Activated CD4-positive, alpha-beta T cell treated with anti-CD3 and anti-CD28 coated beads, Interleukin-2, Interleukin-4, amounts not matched to agents 100 ng/mL and 50 ng/mL, durations not matched to agents 16 hours and 8 hours (primary cell): Measurements from ENCODE around the gene PIH1D1.

Source experiments
- DNase-seq: peaks from one replicate; pipeline ENCODE4 v3.0.0-alpha.2; 2020; ENCODE audit warnings: low spot score

The PIH1D1 gene

DNA sequence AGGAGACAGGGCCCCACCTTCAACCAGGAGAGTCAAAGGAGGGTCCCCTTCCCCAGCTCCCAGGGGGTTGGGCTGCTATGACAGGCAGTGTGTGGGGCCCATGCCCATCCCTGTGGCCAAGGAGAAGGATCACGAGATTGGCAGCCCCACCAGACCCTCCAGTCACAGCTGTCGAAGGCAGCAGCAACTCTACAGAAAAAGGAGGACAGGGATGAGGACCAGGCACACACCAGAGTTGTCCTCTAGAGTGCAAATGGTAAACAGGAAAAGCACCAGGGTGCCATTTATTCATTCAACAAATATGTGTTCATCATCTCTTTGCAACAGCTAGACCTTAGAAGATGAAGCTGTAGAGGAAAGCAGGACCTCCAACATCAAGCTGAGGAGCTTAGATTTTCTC, 32.4 kb downstream of the PIH1D1 start:
- DNase-seq, result no peak

DNA sequence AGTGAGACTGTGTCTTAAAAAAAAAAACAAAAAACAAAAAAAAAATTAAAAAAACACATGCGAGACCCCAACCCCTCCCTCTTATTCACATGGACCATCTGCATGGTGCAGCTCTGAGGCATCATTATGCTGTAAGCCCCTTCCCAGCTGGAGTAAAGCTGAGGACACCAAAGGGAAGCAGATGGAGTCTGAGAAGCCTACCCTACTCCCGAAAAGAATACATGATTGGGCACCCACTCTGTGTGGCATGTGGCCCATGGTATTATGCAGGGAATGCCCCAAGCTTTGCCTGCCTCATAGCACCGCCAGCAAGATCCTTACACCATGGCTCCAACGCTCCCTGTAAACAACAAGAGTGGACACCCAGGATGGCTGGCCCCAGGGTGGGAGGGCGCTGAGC, 33.1 kb downstream of the PIH1D1 start:
- no peak for DNase-seq

- no peak for DNase-seq
Observed at GRCh38 chr19:49417088-49417487, 34.5 kb downstream of the PIH1D1 start.

DNA sequence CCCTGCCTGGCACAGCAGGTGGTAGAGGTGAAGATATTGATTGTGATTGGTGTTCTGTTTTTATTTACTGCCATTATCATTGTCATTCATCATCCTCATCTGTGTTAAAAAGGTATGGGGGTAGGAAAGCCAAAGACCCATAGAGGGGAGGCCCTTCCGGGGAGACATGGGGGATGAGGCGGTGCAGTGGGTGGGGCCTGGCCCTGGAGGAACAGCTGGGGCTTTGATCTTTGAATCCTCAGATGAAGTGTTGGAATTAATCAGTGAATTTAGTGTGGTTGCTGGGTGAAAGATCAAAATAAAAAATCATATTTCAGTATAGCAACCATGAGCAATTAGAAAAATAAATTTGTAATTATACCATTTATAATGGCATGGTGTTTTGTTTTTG, 35.8 kb downstream of the PIH1D1 start:
- DNase-seq, result no peak

DNA sequence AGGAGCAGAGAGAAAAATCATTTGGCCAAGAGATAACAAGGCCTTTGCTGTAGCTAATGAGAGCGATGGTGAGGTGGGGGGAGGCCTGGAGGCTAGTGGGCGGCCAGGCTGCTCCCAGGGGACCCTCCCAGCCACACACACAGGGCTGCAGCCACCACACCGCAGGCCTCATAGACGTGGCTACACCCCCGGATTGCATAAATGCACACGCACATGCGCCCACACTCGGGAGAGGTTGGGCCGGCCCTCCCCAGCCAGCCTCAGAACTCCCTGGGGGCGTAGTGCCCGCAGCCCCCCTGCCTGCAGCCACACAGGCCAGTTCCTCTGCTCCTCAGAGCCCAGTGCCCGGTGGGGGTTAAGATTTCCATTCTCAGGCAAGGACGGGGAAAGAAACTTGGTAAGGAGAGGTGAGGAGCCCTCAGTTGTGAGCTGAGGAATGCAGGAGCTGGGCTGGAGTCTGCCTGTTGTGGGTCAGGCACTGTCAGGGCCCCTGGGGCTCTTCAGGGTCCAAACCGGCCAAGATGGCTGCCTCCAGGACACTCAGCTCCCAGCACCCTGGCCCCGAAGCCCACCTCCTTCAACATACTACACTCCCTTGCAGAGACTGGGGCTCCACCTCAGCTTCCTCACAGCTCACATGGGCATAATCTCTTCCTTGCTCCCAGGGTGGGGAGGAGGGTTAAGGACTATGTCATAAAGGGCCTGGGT, 36.4 kb downstream of the PIH1D1 start:
- no peak for DNase-seq

DNA sequence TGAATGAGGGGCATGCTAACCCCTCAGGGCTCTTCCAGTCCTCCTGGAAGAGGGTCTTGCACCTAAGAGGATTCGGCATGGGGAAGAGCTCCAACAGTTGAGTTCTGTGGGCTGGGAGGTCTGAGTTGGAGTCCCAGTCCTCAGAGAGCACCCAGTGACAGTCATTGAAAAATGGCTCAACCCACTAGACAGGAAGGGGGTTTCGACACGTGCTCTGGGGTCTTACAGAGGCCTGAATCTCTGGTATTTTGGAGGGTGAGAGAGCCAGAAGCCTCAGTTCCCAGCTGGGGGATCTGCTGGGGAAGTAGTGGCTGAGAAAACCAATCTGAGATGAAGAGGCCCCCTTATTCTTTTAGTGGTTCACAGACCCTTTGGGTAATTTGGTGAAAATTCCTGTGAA, 37.4 kb downstream of the PIH1D1 start:
- DNase-seq, result no peak

DNA sequence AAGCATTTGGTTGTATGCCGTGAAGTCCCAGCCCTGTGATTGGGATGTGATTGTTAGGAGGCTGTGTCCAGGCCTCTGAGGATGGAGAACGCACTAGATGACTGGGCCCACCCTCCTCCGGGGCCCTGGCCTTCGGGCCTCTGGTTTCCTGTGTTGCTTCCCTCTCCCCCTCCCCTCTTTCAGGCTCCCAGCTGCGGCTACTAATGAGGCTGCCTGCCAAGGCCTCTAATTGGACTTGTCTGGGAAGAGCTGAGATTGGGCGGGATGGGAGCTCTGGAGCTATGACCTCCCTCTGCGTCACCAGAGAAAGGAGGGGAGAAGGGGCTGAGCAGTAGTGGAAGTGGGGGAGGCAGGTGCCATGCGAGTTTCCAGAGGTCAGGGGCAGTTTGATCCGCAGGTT, 38.3 kb downstream of the PIH1D1 start:
- DNase-seq, result no peak

- DNase-seq, result no peak
Observed at GRCh38 chr19:49411681-49412326, 39.8 kb downstream of the PIH1D1 start.

DNA sequence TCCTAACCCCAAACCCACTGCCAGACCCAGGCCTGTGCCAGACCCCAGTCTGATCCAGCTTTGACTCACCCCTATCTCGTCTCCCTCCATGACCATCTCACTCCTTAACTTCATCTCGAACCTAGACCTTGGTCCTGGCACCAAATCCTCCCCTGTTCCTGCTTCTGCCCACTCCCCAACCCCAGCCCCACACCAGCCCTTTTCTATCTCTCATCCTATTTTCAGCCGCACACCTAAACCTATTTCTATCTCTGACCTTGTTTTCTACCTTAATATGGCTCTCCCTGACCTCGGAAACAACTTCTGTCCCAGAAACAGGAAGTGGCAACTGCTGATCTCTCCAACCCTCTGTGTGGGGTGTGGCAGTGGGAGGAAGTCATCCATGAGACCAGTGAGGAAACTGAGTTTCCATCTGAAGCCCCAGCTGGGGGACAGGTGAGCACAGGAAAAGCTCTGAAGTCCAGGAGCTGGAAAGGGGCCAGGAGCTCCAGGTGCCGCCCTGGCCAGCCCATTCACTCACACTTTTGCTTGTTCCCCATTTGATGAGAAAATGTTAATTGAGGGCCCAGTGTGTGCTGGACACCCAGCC, 42.1 kb downstream of the PIH1D1 start:
- DNase-seq, result peak; percentile 30

- DNase-seq, result no peak
Observed at GRCh38 chr19:49408816-49409440, 42.7 kb downstream of the PIH1D1 start.

DNA sequence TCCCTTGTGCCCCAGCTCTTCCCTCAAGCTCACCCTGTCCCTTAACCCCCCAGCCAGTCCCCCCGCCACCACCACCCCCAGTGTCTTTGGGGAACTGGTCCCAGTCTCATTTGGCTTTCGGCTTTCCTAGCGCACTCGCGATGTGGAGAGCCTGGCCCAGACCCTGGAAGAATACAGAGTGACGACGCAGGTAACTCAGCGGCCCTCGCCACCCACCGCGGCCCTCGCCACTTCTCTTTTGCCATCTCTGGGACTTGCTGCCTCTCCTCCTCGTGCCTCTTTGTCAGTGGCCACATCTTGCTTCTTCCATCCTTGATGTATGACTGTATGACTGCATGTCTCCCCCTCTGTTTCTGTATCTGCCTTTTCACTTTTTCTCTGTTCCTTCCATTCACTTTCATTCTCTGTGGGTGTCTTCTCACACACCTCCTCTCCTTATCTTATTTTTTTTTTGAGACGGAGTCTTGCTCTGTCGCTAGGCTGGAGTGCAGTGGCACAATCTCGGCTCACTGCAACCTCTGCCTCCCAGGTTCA, 44.1 kb downstream of the PIH1D1 start:
- DNase-seq, result no peak

DNA sequence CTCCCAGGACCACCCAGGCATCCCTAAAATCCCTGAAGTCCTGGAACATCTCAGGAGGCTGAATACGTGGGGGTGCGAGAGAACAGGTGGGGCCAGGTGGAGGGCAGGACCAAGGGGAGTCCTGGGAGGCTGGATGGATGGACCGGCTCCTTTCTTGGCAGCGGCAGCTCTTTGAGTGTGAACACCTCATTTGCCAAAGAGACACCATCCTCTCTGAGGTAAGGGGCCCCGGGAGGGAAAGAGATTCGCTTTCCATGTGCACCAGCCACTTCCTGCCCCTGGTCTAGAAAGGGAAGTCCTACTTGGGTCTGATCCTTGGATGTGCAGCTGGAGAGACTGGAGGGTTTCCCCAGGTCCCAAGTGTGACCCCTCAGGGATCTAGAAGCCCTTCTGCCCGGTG, 44.5 kb downstream of the PIH1D1 start:
- DNase-seq, result no peak

DNA sequence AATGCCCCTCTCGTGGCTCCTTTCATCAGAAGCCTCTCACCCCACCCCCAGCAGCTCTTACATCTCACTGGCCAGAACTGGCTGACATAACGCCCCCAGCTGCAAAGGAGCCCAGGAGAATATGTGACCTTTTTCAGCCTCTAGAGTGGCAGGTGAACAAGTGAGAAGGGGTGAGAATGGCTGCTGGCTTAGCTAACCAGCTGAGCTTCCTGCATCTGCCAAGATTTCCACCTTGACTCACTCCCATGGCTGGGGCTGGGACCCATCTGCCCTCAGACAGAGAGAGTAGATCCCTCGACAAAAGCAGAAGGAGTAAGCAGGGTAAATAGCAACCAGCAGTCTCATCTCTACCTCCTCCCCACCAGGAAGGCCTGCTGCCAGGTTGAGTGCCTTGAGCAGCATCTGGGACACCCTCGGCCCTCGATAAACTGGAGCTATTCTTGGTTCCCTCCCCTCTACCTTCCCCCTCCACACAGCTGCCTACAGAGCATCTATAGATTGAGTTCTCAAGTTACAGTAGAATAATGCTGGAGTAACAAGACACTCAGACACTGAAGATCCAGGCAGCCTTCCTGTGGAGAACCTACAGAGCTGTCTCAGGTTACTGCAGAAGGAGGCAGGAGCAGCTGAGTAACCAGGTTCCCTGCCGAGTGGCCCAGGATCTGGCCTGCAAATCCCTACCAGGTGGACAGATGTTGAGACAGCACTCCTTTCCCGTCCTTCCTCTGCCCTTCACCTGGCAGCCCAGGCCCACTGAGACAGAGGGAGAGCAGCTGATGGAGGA, 48.0 kb downstream of the PIH1D1 start:
- DNase-seq, result no peak

GRCh38 chr19:49400029-49400428, 51.6 kb downstream of the PIH1D1 start:
- DNase-seq, result no peak

DNA sequence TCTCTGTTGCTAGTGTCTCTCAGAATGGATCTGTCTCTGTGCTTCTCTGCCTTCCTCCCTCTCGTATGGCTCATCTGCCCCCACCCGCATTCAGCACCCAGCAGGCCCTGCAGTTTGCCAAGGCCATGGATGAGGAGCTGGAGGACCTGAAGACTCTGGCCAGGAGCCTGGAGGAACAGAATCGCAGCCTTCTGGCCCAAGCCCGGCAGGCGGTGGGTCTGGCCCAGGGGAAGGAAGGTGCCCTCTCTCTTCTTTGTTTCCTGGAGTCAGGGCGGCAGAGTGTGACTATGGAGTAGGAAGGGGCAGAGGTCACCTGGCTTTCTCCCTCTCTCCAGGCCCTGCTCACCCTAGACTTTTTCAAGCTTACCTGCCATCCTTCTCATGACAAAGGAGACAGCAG, 52.7 kb downstream of the PIH1D1 start:
- DNase-seq, result no peak

DNA sequence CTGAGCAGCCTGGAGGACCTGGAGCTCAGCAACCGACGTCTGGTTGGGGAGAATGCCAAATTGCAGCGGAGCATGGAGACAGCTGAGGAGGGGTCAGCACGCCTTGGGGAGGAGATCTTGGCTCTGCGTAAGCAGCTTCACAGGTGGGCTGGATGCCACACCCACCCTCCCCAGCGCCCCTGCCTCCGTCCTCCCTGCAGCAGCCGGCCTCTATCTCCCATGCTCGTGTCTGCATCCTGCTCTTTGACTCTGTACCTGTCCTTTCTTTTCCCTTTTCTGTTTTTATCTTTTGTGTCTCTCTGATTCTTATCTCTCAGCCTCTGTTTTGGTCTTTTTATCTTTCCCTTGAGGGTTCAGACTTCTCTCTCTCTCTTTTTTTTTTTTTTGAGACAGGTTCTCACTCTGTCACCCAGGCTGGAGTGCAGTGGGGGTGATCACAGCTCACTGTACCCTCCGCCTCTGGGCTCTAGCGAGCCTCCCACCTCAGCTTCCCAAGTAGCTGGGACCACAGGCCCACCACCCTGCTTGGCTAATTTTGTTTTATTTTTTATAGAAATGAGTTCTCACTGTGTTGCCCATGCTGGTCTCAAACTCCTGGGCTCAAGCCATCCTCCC, 53.5 kb downstream of the PIH1D1 start:
- no peak for DNase-seq

- no peak for DNase-seq
Observed at GRCh38 chr19:49396738-49397505, 54.7 kb downstream of the PIH1D1 start.
